ENCODE measurements around the gene PDE6D.

Gene PDE6D

DNA sequence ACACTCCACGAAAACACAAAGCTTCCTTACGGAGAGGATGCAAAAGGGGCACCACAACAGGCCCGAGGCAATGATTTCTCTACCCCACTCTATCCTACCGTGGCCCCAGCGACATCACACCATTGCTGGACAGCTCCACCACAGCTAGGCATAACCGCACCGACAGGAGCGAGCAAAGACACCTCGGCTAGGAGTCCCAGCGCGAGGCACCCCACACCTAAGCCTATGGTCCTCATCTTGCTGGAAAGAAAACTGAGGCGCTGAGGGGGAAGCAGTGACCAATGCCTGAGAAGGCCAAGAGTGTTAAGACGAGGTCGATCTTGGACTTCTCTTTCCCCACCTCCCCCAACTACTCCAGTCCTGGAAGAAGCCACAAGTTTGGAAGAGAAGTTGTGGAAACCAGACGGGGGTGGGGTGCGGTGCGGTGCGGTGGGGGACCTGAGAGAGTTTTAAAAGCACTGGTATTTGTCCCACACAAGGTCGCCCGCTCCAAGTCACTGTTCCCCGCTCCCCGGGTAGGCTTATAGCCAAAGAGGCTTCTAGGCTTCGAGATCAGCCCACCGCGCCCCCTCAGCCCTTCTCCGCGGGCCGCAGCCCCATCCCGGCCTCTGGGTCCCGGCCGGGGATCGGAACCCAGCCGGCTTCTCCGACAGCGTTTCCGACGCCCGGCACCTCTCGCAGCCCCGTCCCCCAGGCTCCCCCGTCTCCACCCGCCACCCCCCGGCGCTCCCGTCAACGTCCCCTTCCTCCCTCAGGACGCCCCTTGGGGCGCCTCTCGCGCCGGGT, 766 bp downstream of the PDE6D start:
- in situ Hi-C loops (cut with HindIII; ENCODE audit: low sequenced_read_pairs): no loop called here

DNA sequence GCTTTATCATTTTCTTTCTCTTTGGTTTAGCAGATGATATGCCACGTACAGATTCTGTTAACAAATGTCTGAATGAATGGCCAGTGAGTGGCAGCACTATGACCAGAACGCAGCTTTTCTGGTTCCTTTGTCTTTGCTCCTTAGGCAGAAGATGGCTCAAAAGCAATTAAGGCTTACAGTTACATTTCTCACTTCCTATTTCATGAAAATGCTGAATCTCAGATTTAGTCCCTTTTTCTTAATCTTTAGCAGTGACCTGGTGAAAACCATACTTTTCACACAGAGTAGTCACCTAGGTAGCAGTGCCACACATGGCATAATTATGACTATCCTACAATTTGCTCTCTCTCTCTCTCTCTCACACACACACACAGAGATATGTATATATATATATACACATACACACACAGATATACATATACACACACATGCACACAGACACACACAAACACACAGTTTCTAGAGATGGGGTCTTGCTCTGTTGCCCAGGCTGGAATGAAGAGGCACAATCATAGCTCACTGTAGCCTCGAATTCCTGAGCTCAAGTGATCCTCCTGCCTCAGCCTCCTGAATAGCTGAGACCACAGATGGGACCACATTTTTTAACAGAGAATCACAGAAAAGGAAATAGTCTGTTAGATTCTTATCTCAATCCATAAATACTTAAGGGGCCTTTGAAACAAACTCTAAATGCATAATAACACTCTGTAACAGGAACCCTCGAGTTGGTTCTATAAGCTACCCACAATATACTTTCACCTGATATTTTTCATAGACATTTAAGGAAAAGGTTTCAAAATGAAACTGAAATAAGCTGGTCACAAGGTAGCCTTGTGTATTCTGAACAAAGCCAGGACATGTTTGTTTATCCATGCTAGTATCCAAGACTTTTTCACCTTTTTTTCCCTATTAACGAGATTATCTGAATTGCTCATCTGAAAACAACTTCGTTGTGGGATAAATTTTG, 11.6 kb downstream of the PDE6D start:
- in situ Hi-C loops (cut with HindIII; ENCODE audit: low sequenced_read_pairs): no loop called here

DNA sequence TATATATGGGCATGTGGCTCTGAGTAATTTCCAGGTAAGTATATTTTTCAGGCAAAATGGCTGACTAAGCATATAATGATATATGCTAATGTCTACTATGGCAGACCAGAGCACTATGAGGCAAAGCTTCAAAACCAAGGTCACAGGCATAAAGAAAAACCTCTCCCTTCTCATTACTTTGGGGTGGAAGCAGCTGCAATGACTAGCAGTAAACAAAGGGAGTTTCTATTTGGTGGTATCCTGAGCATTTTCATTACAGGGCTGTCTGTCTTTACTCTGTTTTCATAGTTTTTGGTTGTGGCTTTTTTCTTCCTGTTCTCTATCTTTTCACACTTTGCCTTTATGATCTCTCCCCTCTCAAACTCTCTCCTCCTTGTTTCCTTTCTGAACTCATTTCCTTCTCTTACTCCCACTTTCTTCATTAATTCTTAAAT, 15.6 kb downstream of the PDE6D start:
- in situ Hi-C loops (cut with HindIII; ENCODE audit: low sequenced_read_pairs): no loop called here

DNA sequence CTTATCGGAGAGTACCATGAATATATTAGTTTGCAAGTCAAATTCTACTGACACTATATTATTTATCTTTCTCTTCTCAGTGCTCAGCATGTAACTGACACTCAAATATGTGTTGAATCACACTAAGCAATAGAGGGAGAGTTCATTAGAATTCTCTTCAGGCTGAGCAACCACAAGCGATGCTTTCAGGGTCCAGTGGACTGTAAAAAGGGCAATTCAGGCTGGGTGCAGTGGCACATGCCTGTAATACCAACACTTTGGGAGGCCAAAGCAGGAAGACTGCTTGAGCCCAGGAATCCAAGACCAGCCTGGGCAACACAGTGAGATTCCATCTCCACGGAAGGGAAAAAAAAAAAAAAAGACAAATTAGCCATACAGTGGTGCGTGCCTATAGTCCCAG, 16.3 kb downstream of the PDE6D start:
- in situ Hi-C loops (cut with HindIII; ENCODE audit: low sequenced_read_pairs): no loop called here

DNA sequence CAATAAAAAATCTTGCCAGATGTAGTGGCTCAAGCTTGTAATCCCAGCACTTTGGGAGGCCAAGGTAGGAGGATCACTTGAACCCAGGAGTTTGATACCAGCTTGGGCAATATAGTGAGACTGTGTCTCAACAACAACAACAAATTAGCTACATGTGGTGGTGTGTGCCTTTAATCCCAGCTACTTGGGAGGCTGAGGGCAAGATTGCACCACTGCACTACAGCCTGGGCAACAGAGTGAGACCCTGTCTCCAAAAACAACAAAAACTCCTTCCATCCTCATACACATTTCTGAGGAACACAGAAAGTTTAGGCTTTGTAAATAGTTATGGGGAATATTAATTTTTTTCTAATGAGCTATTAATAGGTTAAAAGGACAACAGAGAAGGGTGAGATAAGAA, 17.0 kb downstream of the PDE6D start:
- in situ Hi-C loops (cut with HindIII; ENCODE audit: low sequenced_read_pairs): no loop called here

DNA sequence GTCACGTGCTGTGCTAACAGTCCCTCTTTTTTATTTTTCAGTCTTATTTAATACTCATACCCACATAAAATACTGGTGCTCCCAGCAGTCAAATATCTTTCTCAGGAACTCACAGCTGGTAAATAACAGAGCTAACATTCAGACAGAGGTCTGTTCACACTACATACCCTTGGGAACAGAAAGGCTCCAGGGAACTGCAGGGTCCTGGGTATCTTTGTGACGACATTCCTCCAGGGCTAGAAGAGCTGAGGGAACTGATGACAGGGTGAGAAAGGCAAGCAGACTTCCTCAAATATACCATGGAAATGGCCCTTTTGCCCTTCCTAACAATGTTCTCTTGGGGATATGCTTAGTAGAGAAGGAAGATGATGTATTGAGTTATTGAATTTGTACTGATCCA, 19.3 kb downstream of the PDE6D start:
- in situ Hi-C loops (cut with HindIII; ENCODE audit: low sequenced_read_pairs): no loop called here

DNA sequence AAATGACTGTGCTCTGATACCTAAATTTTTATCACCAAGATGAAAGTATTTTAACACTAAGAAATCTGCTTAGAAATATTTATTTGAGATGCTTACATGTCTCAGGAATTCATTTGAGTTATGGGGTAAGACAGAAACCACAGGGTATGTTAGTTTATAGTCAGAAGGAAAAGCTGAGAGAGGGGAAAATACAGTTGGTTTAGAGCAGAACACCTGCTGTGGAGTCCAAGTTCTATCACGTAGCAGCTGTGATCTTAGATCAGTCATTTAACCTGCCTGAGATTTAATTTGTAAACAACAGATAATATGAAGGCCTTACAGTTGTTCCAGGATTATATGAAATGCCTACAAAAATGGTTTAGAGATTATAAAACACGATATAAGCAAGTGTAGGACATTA, 29.0 kb downstream of the PDE6D start:
- in situ Hi-C loops (cut with HindIII; ENCODE audit: low sequenced_read_pairs): no loop called here

DNA sequence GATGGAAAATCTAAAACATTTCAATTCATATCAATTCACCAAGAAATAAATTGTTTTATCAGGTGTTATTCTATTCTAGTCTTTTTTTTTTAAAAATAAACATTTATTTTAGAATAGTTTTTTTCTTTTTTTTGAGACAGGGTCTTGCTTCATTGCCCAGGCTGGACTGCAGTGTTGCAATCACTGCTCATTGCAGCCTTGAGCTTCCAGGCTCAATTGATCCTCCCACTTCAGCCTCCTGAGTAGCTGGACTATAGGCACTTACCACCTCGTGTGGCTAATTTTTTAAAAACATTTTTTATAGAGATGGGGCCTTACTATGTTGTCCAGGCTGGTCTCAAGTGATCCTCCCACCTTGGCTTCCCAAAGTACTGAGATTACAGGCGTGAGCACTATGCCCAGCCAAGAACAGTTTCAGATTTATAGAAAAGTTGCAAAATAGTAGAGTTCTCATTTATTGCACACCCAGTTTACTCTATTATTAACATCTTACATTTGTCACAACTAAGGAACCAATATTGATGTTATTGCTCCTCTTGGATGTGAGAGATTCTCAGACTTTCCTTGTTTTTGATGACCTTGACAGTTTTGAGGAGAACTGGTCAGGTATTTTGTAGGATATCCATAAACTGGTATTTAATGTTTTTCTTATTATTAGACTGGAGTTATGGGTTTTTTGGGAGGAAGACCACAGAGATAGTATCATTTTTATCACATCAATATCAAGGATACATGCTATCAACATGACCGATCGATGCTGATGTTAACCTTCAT, 29.9 kb downstream of the PDE6D start:
- in situ Hi-C loops (cut with HindIII; ENCODE audit: low sequenced_read_pairs): no loop called here

DNA sequence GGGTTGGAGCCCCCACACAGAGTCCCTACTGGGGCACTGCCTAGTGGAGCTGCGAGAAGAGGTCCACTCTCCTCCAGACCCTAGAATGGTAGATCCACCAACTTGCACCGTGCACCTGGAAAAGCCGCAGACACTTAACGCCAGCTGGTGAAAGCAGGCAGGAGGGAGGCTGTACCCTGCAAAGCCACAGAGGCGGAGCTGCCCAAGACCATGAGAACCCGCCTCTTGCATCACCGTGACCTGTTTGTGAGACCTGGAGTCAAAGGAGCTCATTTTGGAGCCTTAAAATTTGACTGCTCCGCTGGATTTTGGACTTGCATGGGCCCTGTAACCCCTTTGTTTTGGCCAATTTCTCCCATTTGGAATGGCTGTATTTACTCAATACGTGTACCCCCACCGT, 32.1 kb downstream of the PDE6D start:
- in situ Hi-C loops (cut with HindIII; ENCODE audit: low sequenced_read_pairs): loop anchor here (5.0 kb wide), 1 partner anchor 67 kb away; no protein-coding TSS in a partner anchor

DNA sequence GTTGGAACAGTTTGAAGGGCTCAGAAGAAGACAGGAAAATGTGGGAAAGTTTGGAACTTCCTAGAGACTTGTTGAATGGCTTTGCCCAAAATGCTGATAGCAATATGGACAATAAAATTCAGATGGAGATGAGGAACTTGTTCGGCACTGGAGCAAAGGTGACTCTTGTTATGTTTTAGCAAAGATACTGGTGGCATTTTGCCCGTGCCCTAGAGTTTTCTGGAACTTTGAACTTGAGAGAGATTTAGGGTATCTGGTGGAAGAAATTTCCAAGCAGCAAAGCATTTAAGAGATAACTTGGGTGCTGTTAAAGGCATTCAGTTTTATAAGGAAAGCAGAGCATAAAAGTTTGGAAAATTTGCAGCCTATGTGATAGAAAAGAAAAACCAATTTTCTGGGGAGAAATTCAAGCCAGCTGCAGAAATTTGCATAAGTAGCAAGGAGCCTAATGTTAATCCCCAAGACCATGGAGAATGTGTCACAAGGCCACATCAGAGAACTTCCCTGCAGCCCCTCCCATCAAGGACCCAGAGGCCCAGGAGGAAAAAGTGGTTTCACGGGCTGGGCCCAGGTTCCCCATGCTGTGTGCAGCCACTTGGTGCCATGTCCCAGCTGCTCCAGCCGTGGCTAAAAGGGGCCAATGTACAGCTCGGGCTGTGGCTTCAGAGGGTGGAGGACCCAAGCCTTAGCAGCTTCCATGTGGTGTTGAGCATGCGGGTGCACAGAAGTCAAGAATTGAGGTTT, 32.8 kb downstream of the PDE6D start:
- in situ Hi-C loops (cut with HindIII; ENCODE audit: low sequenced_read_pairs): loop anchor here (5.0 kb wide), 1 partner anchor 66 kb away; no protein-coding TSS in a partner anchor

DNA sequence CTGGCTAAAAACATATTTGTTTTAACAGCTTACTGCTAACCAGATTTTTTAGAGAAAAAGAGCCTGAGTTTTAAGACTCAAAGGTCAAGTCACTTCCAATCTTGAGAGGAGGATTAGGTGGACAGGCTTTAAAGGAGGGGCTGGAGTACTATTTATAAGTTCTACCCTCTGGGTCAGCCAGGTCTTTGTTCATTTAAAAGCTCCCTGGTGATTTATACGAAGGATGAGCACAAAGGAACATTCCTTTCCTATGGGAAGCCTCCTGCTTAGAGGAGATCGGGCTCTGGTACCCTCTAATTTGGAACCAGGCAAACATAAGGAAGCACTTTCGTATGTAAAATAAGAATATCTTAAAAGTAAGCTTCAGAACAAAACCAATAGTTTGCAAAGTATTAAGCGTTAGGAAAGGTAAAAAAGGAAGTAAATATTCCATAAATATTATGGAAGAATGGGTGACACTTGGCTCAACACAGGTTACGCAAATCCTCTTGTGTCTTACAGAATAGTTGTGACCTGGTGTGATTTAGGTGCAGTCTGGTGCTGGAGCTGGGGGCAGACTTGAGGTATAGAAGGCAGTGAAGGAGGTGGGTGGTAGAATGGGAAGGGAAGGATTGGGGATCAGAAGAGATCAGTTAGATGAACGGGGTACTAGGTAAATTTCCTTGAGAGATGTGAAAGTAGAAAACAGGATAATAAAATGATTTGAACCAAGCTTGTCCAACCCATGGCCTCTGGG, 35.6 kb downstream of the PDE6D start:
- in situ Hi-C loops (cut with HindIII; ENCODE audit: low sequenced_read_pairs): loop anchor here (5.0 kb wide), 1 partner anchor 63 kb away; no protein-coding TSS in a partner anchor

DNA sequence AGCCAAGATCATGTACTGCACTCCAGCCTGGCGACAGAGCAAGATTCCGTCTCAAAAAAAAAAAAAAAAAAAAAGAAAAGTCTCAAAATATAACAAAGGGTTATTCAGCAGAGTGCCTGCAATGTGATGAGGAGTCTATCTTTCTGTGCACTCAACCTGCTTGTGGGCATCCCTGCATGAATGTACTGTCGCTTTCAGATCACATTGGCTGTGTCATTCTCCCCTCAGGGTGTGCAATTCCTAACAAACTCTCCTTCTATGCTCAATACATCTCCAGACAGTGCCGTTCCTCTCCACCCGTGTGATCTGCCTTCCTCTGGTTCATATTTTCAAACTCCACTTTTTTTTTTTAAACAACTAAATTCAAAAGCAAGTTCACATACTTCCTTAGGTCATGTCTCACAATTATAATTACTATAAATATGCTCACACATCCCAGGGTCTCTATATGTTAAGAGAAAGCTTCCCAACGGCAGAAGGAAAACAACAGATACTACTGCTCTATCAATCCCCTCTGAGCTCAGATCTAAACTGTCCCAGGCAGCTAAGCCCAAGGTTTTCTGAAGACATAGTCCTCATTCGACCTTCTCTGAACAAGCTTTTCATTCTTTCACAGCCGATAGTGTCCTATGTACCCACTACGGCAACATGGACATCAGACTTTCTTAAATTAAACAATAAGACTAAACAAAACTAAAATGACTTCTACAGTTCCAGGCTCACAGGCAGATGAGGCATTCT, 37.5 kb downstream of the PDE6D start:
- in situ Hi-C loops (cut with HindIII; ENCODE audit: low sequenced_read_pairs): no loop called here

DNA sequence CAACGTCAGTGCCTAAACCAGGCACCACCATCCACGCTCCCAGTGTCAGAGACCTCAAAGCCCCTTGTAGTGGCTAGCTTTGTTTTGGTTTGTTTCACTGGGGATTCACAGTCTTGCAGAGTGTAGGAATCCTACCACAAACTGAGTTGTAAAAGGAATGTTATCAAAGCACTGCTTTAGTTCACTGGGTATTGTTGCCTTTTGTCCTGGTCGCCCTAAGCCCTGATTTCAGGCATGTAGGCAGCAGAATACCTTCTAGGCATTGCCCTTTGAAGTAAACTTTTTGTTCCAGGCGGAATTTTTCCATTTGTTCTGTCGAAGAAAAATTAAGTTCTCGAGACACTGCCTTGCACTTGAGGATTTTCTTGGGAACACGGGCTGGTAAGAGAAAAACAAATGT, 43.3 kb downstream of the PDE6D start:
- in situ Hi-C loops (cut with HindIII; ENCODE audit: low sequenced_read_pairs): no loop called here

DNA sequence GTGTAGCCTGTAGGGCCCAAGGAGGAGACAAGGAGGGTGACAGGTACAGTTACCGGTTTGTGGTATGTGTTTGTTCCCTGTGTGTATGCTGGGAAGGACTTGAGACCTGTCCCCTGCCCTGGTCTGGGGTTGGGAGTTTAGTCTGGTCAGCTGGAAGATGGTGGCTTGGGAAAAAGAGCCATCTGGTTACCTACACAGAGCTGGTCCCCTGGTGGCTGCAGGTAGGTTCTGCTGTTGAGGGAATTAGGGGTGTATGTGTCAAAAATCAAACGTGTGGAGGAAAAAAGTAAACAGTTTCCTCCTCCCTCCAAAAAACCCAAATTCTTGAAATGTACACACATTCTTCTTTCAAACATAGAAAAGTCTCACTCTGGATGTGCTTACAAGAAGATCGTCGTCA, 48.5 kb downstream of the PDE6D start:
- in situ Hi-C loops (cut with HindIII; ENCODE audit: low sequenced_read_pairs): no loop called here

DNA sequence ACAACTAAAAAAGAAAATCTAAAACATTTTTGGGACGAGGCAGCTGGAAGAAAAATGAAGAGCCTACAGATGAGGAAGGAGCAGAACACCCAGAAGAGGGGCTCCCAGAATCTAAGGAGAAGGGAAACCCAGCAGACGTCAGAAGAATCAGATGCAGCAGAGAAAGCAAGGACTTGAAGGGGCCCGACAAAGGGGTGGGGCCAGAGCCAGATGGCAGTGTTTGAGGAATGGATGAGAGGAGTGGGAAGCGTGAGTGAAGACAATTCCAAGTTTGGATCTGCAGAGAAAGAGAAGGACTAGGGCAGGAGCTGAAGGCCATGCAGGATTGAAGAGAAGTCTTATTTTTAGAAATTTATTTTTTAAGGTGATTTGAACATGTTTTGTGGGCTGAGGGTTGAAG, 53.5 kb downstream of the PDE6D start:
- in situ Hi-C loops (cut with HindIII; ENCODE audit: low sequenced_read_pairs): no loop called here

DNA sequence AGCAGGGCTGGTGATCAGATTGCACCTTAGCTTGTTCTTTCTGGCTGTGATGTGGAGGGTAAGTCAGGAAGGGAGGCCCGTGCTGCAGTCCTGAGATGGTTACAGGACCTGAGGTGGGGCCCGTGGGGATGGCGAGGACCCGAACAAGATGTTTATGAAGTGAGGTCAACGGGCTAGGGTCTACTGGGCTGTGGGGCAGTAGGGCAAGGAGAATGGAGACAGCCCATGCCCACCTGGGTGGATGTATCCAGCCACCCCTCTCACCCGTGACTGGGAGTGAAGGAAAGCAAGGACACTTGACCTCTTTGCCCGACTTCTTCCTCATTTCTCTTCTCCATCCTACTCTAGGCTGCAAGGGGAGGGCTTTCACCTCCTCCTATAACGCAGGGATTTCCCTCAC, 54.8 kb downstream of the PDE6D start:
- in situ Hi-C loops (cut with HindIII; ENCODE audit: low sequenced_read_pairs): no loop called here

DNA sequence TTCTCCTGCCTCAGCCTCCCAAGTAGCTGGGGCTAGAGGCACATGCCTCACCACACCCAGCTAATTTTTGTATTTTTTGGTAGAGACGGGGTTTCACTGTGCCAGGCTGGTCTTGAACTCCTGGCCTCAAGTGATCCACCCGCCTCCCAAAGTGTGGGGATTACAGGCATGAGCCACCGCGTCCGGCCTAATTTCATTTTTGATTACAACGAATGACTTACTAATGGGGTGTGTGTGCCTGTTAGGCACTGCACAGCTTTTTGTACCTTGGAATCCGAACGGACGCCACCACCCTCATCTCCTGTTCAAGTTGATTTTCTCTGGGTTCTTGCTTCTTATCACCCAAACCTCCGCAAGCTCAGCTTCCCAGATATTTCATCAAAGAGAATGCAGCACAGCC, 55.6 kb downstream of the PDE6D start:
- in situ Hi-C loops (cut with HindIII; ENCODE audit: low sequenced_read_pairs): no loop called here

DNA sequence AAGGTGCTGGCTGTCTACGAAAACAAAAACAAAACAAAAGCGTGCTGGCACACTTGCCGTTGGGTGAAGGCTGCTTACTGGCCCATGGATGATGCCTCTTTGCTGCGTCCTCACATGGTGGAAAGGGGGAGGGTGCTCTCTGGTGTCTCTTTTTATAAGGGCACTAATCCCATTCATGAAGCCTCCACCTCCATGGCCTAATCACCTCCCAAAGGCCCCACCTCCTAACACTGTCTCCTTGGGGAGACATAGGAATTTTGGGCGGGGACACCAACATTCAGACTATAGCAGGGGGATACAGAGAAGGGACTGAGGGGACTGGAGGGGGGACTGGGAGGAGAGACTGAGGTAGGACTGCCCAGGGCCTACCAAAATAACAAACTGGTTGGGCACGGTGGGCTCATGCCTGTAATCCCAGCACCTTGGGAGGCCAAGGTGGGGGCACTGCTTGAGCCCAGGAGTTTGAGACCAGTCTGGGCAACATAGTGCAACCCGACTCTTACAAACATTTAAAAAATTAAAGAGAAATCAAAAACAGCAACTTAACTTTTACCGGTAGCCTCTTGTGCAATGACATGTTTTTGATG, 58.3 kb downstream of the PDE6D start:
- in situ Hi-C loops (cut with HindIII; ENCODE audit: low sequenced_read_pairs): no loop called here
